Trophoblast cell (in vitro differentiated cells and primary cell): ENCODE data around the gene POU2F2.

Experiments
- DNase-seq, 2 donors: peaks; one replicate each; pipeline ENCODE4 v3.0.0-alpha.2; 2016
- H2AFZ ChIP-seq: 2 replicates; pipeline ENCODE4 v1.6.1; 2013; ENCODE audit warnings: low read length, moderate library complexity, mild to moderate bottlenecking; ENCODE audit not compliant: insufficient read depth, poor library complexity
- H2AK5ac ChIP-seq: 2 replicates; pipeline ENCODE4 v1.6.1; 2013; ENCODE audit warnings: mild to moderate bottlenecking, low read length
- H2BK120ac ChIP-seq: 2 replicates; pipeline ENCODE4 v1.6.1; 2013; ENCODE audit warnings: low read length, mild to moderate bottlenecking, moderate library complexity; ENCODE audit not compliant: insufficient read depth, poor library complexity
- H2BK12ac ChIP-seq: 2 replicates; pipeline ENCODE4 v1.6.1; 2013; ENCODE audit warnings: mild to moderate bottlenecking, low read length, moderate library complexity
- H2BK5ac ChIP-seq: 2 replicates; pipeline ENCODE4 v1.6.1; 2013; ENCODE audit warnings: low read length, low read depth, moderate library complexity, mild to moderate bottlenecking; ENCODE audit not compliant: poor library complexity
- H3K14ac ChIP-seq: 2 replicates; pipeline ENCODE4 v1.6.1; 2013; ENCODE audit warnings: mild to moderate bottlenecking, low read length
- H3K18ac ChIP-seq: 2 replicates; pipeline ENCODE4 v1.6.1; 2013; ENCODE audit warnings: mild to moderate bottlenecking, low read length
- H3K23ac ChIP-seq: 2 replicates; pipeline ENCODE4 v1.6.1; 2013; ENCODE audit warnings: low read length
- H3K27ac ChIP-seq: 2 replicates; pipeline ENCODE4 v1.5.1; 2013; ENCODE audit warnings: low read depth, mild to moderate bottlenecking, inconsistent platforms, low read length, moderate library complexity
- H3K27me3 ChIP-seq: 2 replicates; pipeline ENCODE4 v1.6.1; 2013; ENCODE audit warnings: inconsistent platforms, mild to moderate bottlenecking, low read length, moderate library complexity; ENCODE audit not compliant: insufficient read depth
- H3K36me3 ChIP-seq, 2 experiments: 1 replicate in 1 of 2; 2 replicates in 1 of 2; pipeline ENCODE4 v1.6.1; 2013; ENCODE audit warnings: low read length in 2 of 2, mild to moderate bottlenecking in 2 of 2, moderate library complexity in 1 of 2; ENCODE audit not compliant: insufficient read depth in 2 of 2, control insufficient read depth in 1 of 2
- H3K4ac ChIP-seq: 2 replicates; pipeline ENCODE4 v1.6.1; 2013; ENCODE audit warnings: low read depth, mild to moderate bottlenecking, low read length, moderate library complexity
- H3K4me1 ChIP-seq, 2 experiments: 1 replicate in 1 of 2; 2 replicates in 1 of 2; pipeline ENCODE4 v1.6.1; 2013; ENCODE audit warnings: low read length in 2 of 2, mild to moderate bottlenecking in 2 of 2, moderate library complexity in 1 of 2; ENCODE audit not compliant: insufficient read depth in 2 of 2, control insufficient read depth in 1 of 2
- H3K4me2 ChIP-seq: 2 replicates; pipeline ENCODE4 v1.6.1; 2013; ENCODE audit warnings: inconsistent platforms, mild to moderate bottlenecking, low read length, moderate library complexity
- H3K4me3 ChIP-seq: 2 replicates; pipeline ENCODE4 v1.5.1; 2013; ENCODE audit warnings: mild to moderate bottlenecking, low read depth, low read length, inconsistent platforms
- H3K79me1 ChIP-seq: one replicate; pipeline ENCODE4 v1.6.1; 2013; ENCODE audit warnings: low read length
- H3K79me2 ChIP-seq: 2 replicates; pipeline ENCODE4 v1.6.1; 2013; ENCODE audit warnings: low read length, mild to moderate bottlenecking; ENCODE audit not compliant: control insufficient read depth, insufficient read depth, poor library complexity
- H3K9ac ChIP-seq: 2 replicates; pipeline ENCODE4 v1.6.1; 2013; ENCODE audit warnings: mild to moderate bottlenecking, low read length
- H3K9me3 ChIP-seq: 2 replicates; pipeline ENCODE4 v1.6.1; 2013; ENCODE audit warnings: low read depth, mild to moderate bottlenecking, control low read depth, inconsistent platforms, low read length; ENCODE audit not compliant: insufficient read depth
- H4K12ac ChIP-seq: 2 replicates; pipeline ENCODE4 v1.6.1; 2013; ENCODE audit warnings: low read depth, mild to moderate bottlenecking, low read length, moderate library complexity
- H4K8ac ChIP-seq: 2 replicates; pipeline ENCODE4 v1.6.1; 2013; ENCODE audit warnings: low read depth, mild to moderate bottlenecking, low read length, moderate library complexity
- H4K91ac ChIP-seq: one replicate; pipeline ENCODE4 v1.6.1; 2013; ENCODE audit warnings: low read depth, mild to moderate bottlenecking, low read length, moderate library complexity
- WGBS: extraction: QIAGEN DNeasy Blood & Tissue Kit; methylation state at CpG from one replicate; pipeline ENCODE4 v1.1.7; 2013; ENCODE audit warnings: missing lambda C conversion rate; ENCODE audit not compliant: insufficient read length, insufficient coverage; ENCODE audit errors: extremely low coverage; 5-methylcytosine and 5-hydroxymethylcytosine counted together

POU2F2 gene

GRCh38 chr19:42068756-42069571 lies 63.3 kb downstream of the POU2F2 start:
- no peak overlapping the region for H3K4me2 ChIP-seq
- no peak for DNase-seq
- no peaks in the 10 kb centered on the region for H3K79me1 ChIP-seq
- H3K4ac ChIP-seq: no peak overlapping the region
- H4K8ac ChIP-seq: no peak overlapping the region
- no peak overlapping the region for H4K12ac ChIP-seq
- no peak overlapping the region for H3K4me3 ChIP-seq
- H2BK120ac ChIP-seq: no peak overlapping the region
- no peak overlapping the region for H3K23ac ChIP-seq
- no peak overlapping the region for H2AFZ ChIP-seq
- no peak overlapping the region for H3K18ac ChIP-seq
- no peak overlapping the region for H4K91ac ChIP-seq
- peaks cover 17% of the 10 kb centered on the region for H3K27me3 ChIP-seq
- WGBS: no CpG with 5 or more reads among the region's 29 CpGs
- H3K14ac ChIP-seq: no peak overlapping the region
- no peak overlapping the region for H2BK12ac ChIP-seq
- no peak overlapping the region for H3K9ac ChIP-seq
- peaks cover 3 to 6% of the 10 kb centered on the region in 2 experiments for H3K4me1 ChIP-seq
- H2AK5ac ChIP-seq: no peak overlapping the region
- H3K27ac ChIP-seq: no peak overlapping the region
- H2BK5ac ChIP-seq: no peak overlapping the region
- H3K36me3 ChIP-seq: no peaks in the 10 kb centered on the region
- no peaks in the 10 kb centered on the region for H3K79me2 ChIP-seq
- no peaks in the 10 kb centered on the region for H3K9me3 ChIP-seq

GRCh38 chr19:42068361-42068755 lies 63.9 kb downstream of the POU2F2 start:
- H4K91ac ChIP-seq: no peak overlapping the region
- H2BK120ac ChIP-seq: no peak overlapping the region
- no peak overlapping the region for H3K27ac ChIP-seq
- H2BK12ac ChIP-seq: no peak overlapping the region
- H3K79me1 ChIP-seq: no peaks in the 10 kb centered on the region
- no peak overlapping the region for H2AFZ ChIP-seq
- no peaks in the 10 kb centered on the region for H3K9me3 ChIP-seq
- no peak overlapping the region for H3K23ac ChIP-seq
- no peak overlapping the region for H4K8ac ChIP-seq
- H3K4me3 ChIP-seq: no peak overlapping the region
- no peak overlapping the region for H3K4ac ChIP-seq
- H3K79me2 ChIP-seq: no peaks in the 10 kb centered on the region
- H4K12ac ChIP-seq: no peak overlapping the region
- DNase-seq: no peak
- H3K4me1 ChIP-seq: peaks cover 3 to 6% of the 10 kb centered on the region in 2 experiments
- no peaks in the 10 kb centered on the region for H3K36me3 ChIP-seq
- peaks cover 17% of the 10 kb centered on the region for H3K27me3 ChIP-seq
- no peak overlapping the region for H3K14ac ChIP-seq
- H3K9ac ChIP-seq: no peak overlapping the region
- no peak overlapping the region for H2BK5ac ChIP-seq
- no peak overlapping the region for H2AK5ac ChIP-seq
- H3K18ac ChIP-seq: no peak overlapping the region
- no peak overlapping the region for H3K4me2 ChIP-seq
- WGBS: no CpG with 5 or more reads among the region's 8 CpGs

GRCh38 chr19:42067315-42067888 lies 64.8 kb downstream of the POU2F2 start:
- H2AFZ ChIP-seq: no peak overlapping the region
- H3K4me2 ChIP-seq: no peak overlapping the region
- no peak overlapping the region for H2BK5ac ChIP-seq
- H3K23ac ChIP-seq: no peak overlapping the region
- no peaks in the 10 kb centered on the region for H3K4me1 ChIP-seq
- no peak overlapping the region for H4K91ac ChIP-seq
- no peak overlapping the region for H3K4ac ChIP-seq
- H3K79me2 ChIP-seq: no peaks in the 10 kb centered on the region
- H4K8ac ChIP-seq: no peak overlapping the region
- H3K4me3 ChIP-seq: no peak overlapping the region
- H3K9ac ChIP-seq: no peak overlapping the region
- H2AK5ac ChIP-seq: no peak overlapping the region
- DNase-seq: no peak
- H2BK12ac ChIP-seq: no peak overlapping the region
- H3K27me3 ChIP-seq: peaks cover 17% of the 10 kb centered on the region
- H2BK120ac ChIP-seq: no peak overlapping the region
- H4K12ac ChIP-seq: no peak overlapping the region
- H3K36me3 ChIP-seq: no peaks in the 10 kb centered on the region
- no peak overlapping the region for H3K27ac ChIP-seq
- H3K18ac ChIP-seq: no peak overlapping the region
- WGBS: no CpG with 5 or more reads among the region's 6 CpGs
- no peak overlapping the region for H3K14ac ChIP-seq
- no peaks in the 10 kb centered on the region for H3K9me3 ChIP-seq
- no peaks in the 10 kb centered on the region for H3K79me1 ChIP-seq

- Histone ChIP-seq H3K14ac (no peak overlapping the region), H2BK5ac (no peak overlapping the region), H3K79me1 (no peaks in the 10 kb centered on the region), H2BK12ac (no peak overlapping the region), H3K4me3 (no peak overlapping the region), H3K4ac (no peak overlapping the region), H3K79me2 (no peaks in the 10 kb centered on the region), H3K27ac (no peak overlapping the region), H2AK5ac (no peak overlapping the region), H4K12ac (no peak overlapping the region), H3K9ac (no peak overlapping the region), H3K18ac (no peak overlapping the region), H4K8ac (no peak overlapping the region), H3K36me3 (no peaks in the 10 kb centered on the region), H3K27me3 (peaks cover 17% of the 10 kb centered on the region), H2AFZ (no peak overlapping the region), H3K4me1 (no peaks in the 10 kb centered on the region), H4K91ac (no peak overlapping the region), H3K9me3 (peaks cover 1% of the 10 kb centered on the region), H3K23ac (no peak overlapping the region), H3K4me2 (no peak overlapping the region), H2BK120ac (no peak overlapping the region)
- no peak for DNase-seq
- WGBS: no CpG with 5 or more reads among the region's 9 CpGs
Observed at GRCh38 chr19:42066075-42066754, 66.0 kb downstream of the POU2F2 start.
